Brain microvascular endothelial cell (primary cell): ENCODE data around the gene ORMDL1.

Source experiments
- DNase-seq: peaks from one replicate; pipeline ENCODE4 v3.0.0-alpha.2; 2020
- H3K27ac ChIP-seq: fragments of 250-450 bp; sonication (Bioruptor Pico); 2 replicates; pipeline ENCODE4 v1.5.1; 2020; ENCODE audit warnings: mild to moderate bottlenecking, moderate library complexity
- H3K27me3 ChIP-seq: fragments of 250-450 bp; sonication (Bioruptor Pico); replicated peaks from 2 replicates; pipeline ENCODE4 v1.5.1; 2020; ENCODE audit warnings: mild to moderate bottlenecking
- H3K36me3 ChIP-seq: fragments of 250-450 bp; sonication (Bioruptor Pico); replicated peaks from 2 replicates; pipeline ENCODE4 v1.5.1; 2020; ENCODE audit warnings: mild to moderate bottlenecking
- H3K4me3 ChIP-seq: 2 replicates; pipeline ENCODE4 v1.5.1; 2011; ENCODE audit warnings: low read depth, mild to moderate bottlenecking, control low read depth, low read length, moderate library complexity
- in situ Hi-C: cut with HindIII; loops from 2 replicates; pipeline ENCODE4 v1.10.0; 2017; ENCODE audit warnings: low sequenced_read_pairs, low pct_ligation_motif_present
- TF ChIP-seq, protein P1 (sequence below): IDR thresholded peaks from 2 replicates; pipeline ENCODE4 v1.5.1; 2011; ENCODE audit warnings: low read depth, mild to moderate bottlenecking, moderate library complexity, low read length, control low read depth, inconsistent platforms; ENCODE audit errors: missing control alignments

Gene ORMDL1

DNA sequence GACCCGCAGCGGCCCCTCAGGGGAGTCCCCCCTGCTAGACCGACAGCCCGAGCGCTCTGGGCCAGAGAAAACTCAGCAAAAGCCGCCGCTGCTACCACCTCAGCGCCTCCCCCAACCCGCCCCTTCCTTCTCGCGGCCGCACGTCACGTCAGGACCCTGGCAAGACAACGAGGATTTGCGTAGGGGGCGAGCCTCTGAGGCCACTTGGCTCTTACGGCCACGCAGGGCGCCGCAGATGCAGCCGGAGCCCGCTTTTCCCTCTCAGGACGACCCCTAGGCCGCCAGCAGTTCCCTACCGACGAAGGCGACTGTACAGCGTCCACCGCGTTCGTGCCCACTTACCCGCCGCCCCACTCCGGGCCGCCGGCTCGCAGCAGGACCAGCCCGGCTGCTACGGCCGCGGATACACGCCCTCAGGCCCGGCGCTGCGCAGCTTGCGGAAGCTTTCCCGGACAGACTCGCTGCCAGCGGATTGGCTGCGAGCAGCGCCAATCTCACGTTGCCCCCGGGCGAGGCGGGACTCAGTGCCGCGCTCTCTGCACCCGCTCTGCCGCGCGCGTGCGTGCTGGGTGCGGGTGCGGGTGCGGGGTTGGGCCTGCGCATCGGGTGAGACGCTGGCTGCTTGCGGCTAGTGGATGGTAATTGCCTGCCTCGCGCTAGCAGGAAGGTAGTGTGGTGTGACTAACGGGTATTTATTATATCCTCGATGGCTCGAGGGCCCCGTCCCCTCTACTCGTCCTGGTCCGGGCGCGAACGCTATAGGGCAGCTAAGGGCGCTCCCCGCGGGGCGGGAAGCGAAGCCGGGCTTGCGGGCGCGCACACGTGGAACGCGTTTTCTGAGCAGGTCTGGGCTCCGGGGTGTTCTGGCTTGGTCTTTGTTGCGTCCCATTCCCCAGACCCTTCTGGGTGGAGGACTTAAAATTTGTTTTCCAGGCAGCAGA lies at the start of gene ORMDL1, which contains the start of gene PMS1:
Gene ORMDL1 (minus strand): TSS at position 413 of the 941 bp plus-strand sequence. CDS start 1,744 bp downstream, outside the sequence.
Gene PMS1 (plus strand): TSS at position 524 of the 941 bp plus-strand sequence. CDS start 7,360 bp downstream, outside the sequence.
- H3K4me3 ChIP-seq = peak within 1 kb of the TSS; percentile 91
- DNase-seq = peak; percentile 91
- no peaks in the 10 kb centered on the region for H3K27me3 ChIP-seq
- in situ Hi-C loops = no loop called here
- TF ChIP-seq, protein P1, sequence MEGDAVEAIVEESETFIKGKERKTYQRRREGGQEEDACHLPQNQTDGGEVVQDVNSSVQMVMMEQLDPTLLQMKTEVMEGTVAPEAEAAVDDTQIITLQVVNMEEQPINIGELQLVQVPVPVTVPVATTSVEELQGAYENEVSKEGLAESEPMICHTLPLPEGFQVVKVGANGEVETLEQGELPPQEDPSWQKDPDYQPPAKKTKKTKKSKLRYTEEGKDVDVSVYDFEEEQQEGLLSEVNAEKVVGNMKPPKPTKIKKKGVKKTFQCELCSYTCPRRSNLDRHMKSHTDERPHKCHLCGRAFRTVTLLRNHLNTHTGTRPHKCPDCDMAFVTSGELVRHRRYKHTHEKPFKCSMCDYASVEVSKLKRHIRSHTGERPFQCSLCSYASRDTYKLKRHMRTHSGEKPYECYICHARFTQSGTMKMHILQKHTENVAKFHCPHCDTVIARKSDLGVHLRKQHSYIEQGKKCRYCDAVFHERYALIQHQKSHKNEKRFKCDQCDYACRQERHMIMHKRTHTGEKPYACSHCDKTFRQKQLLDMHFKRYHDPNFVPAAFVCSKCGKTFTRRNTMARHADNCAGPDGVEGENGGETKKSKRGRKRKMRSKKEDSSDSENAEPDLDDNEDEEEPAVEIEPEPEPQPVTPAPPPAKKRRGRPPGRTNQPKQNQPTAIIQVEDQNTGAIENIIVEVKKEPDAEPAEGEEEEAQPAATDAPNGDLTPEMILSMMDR = no peak
- peaks cover 11% of the 10 kb centered on the region for H3K36me3 ChIP-seq
- H3K27ac ChIP-seq = peak within 1 kb of the TSS; percentile 89

GRCh38 chr2:189830510-189830909 lies 46.4 kb upstream of the ORMDL1 start:
- no peak overlapping the region for H3K4me3 ChIP-seq
- H3K27me3 ChIP-seq = no peaks in the 10 kb centered on the region
- TF ChIP-seq, protein P1 = no peak
- no peak overlapping the region for H3K27ac ChIP-seq
- DNase-seq = no peak
- H3K36me3 ChIP-seq = no peaks in the 10 kb centered on the region
- in situ Hi-C loops = no loop called here

GRCh38 chr2:189829102-189829833 lies 45.1 kb upstream of the ORMDL1 start:
- H3K27me3 ChIP-seq = no peaks in the 10 kb centered on the region
- in situ Hi-C loops = no loop called here
- TF ChIP-seq, protein P1 = no peak

GRCh38 chr2:189826039-189826438 lies 41.9 kb upstream of the ORMDL1 start:
- Histone ChIP-seq H3K4me3 (no peak overlapping the region), H3K27me3 (no peaks in the 10 kb centered on the region), H3K36me3 (no peaks in the 10 kb centered on the region), H3K27ac (no peak overlapping the region)
- TF ChIP-seq, protein P1 = no peak
- DNase-seq = no peak
- in situ Hi-C loops = no loop called here

More at GRCh38 chr2:189829102-189829833, 45.1 kb upstream of the ORMDL1 start:
- H3K4me3 ChIP-seq = no peak overlapping the region
- DNase-seq = no peak
- H3K27ac ChIP-seq = no peak overlapping the region
- H3K36me3 ChIP-seq = no peaks in the 10 kb centered on the region

GRCh38 chr2:189824694-189825396 lies 40.7 kb upstream of the ORMDL1 start:
- Histone ChIP-seq H3K27ac (no peak overlapping the region), H3K27me3 (no peaks in the 10 kb centered on the region), H3K4me3 (no peak overlapping the region), H3K36me3 (no peaks in the 10 kb centered on the region)
- TF ChIP-seq, protein P1 = no peak
- no peak for DNase-seq
- in situ Hi-C loops = no loop called here
